Chondrocyte (in vitro differentiated cells): ENCODE measurements around the gene SPART. TPM values are rescaled to one million over a fixed set of nuclear protein-coding genes. Genes with fewer than 3 reads are reported as not detected.
A peak's percentile ranks its signal among the peaks of the same experiment; 100 is the strongest.

Source experiments
- DNase-seq: peaks from one replicate; pipeline ENCODE4 v3.0.0; 2021; ENCODE audit warnings: mixed read lengths, low spot score
- H3K27ac Mint-ChIP-seq: one replicate; pipeline ENCODE4 v1.8.0; 2021; ENCODE audit warnings: mild to moderate bottlenecking, moderate library complexity, mixed read lengths; ENCODE audit not compliant: unreplicated experiment
- H3K27me3 Mint-ChIP-seq: 2 replicates; pipeline ENCODE4 v1.8.0; 2021; ENCODE audit warnings: low read depth, mixed read lengths
- H3K36me3 Mint-ChIP-seq: 2 replicates; pipeline ENCODE4 v1.8.0; 2021; ENCODE audit warnings: low read depth, mixed read lengths
- H3K4me1 Mint-ChIP-seq: 2 replicates; pipeline ENCODE4 v1.8.0; 2021; ENCODE audit warnings: low read depth, mild to moderate bottlenecking, mixed read lengths
- H3K4me3 Mint-ChIP-seq: one replicate; pipeline ENCODE4 v1.8.0; 2021; ENCODE audit warnings: mild to moderate bottlenecking, moderate library complexity, mixed read lengths; ENCODE audit not compliant: unreplicated experiment
- H3K9me3 Mint-ChIP-seq: 2 replicates; pipeline ENCODE4 v1.8.0; 2021; ENCODE audit warnings: low read depth, mixed read lengths
- CTCF ChIP-seq: fragments of 200-600 bp; sonication (generic); IDR thresholded peaks from 2 replicates; pipeline ENCODE4 v1.5.0; 2021; ENCODE audit warnings: antibody characterized with exemption, mild to moderate bottlenecking, moderate library complexity
- total RNA-seq: library from RNA; stranded (reverse); gene quantifications from 3 replicates; pipeline ENCODE4 v1.2.1, GENCODE V29; 2021

SPART gene
- total RNA-seq, 1 donor from 2014 or later, result 93.6 TPM

- no peak for TF ChIP-seq CTCF
- Mint-ChIP-seq H3K27me3 (peaks cover 19% of the 10 kb centered on the region), H3K36me3 (peaks cover 5% of the 10 kb centered on the region)
Observed at GRCh38 chr13:36286006-36286405, 60.2 kb downstream of the SPART start.

GRCh38 chr13:36282821-36283432 lies 63.3 kb downstream of the SPART start:
- no peak overlapping the region for H3K4me3 Mint-ChIP-seq
- no peak overlapping the region for H3K27ac Mint-ChIP-seq
- peaks cover 32% of the 10 kb centered on the region for H3K27me3 Mint-ChIP-seq
- H3K9me3 Mint-ChIP-seq, result no peaks in the 10 kb centered on the region
- no peak for DNase-seq
- peaks cover 3% of the 10 kb centered on the region for H3K36me3 Mint-ChIP-seq
- peaks cover 3% of the 10 kb centered on the region for H3K4me1 Mint-ChIP-seq
- TF ChIP-seq CTCF, result peak; percentile 98

More at GRCh38 chr13:36286006-36286405, 60.2 kb downstream of the SPART start:
- Mint-ChIP-seq H3K9me3 (peaks cover 6% of the 10 kb centered on the region), H3K4me3 (no peak overlapping the region), H3K4me1 (peaks cover 3% of the 10 kb centered on the region), H3K27ac (no peak overlapping the region)
- no peak for DNase-seq

- peak; percentile 90 for TF ChIP-seq CTCF
- H3K9me3 Mint-ChIP-seq, result peaks cover 5% of the 10 kb centered on the region
- peaks cover 29% of the 10 kb centered on the region for H3K4me1 Mint-ChIP-seq
- peaks cover 2% of the 10 kb centered on the region for H3K36me3 Mint-ChIP-seq
- DNase-seq, result no peak
- no peak overlapping the region for H3K4me3 Mint-ChIP-seq
- H3K27ac Mint-ChIP-seq, result no peak overlapping the region
- peaks cover 19% of the 10 kb centered on the region for H3K27me3 Mint-ChIP-seq
Observed at GRCh38 chr13:36275190-36276002, 70.8 kb downstream of the SPART start.

- Mint-ChIP-seq H3K27me3 (peaks cover 26% of the 10 kb centered on the region), H3K4me3 (no peak overlapping the region), H3K27ac (peak overlapping the region; percentile 18), H3K36me3 (peaks cover 10% of the 10 kb centered on the region), H3K9me3 (peaks cover 11% of the 10 kb centered on the region), H3K4me1 (peaks cover 29% of the 10 kb centered on the region)
- TF ChIP-seq CTCF, result no peak
- DNase-seq, result no peak
Observed at GRCh38 chr13:36273431-36273830, 72.8 kb downstream of the SPART start.

- TF ChIP-seq CTCF, result no peak
- DNase-seq, result no peak
- Mint-ChIP-seq H3K36me3 (no peaks in the 10 kb centered on the region), H3K4me3 (no peak overlapping the region), H3K9me3 (peaks cover under 1% of the 10 kb centered on the region), H3K27me3 (peaks cover 30% of the 10 kb centered on the region), H3K27ac (no peak overlapping the region), H3K4me1 (no peaks in the 10 kb centered on the region)
Observed at GRCh38 chr13:36261976-36262375, 84.2 kb downstream of the SPART start.
